Left lung (tissue), 10 donors: ENCODE results near the gene GDF11. TPM values are rescaled to one million over a fixed set of nuclear protein-coding genes. Genes with fewer than 3 reads are reported as not detected.

ENCODE experiments used
- ATAC-seq: fragments of 200-7000 bp; cut with Tn5 transposase; one replicate; pipeline ENCODE4 v1.9.1; 2020; ENCODE audit warnings: moderate library complexity
- DNase-seq, 4 donors: peaks; one replicate each; pipeline ENCODE4 v3.0.0-alpha.2; 2013 to 2020
- H3K27ac ChIP-seq, 2 donors: fragments of 200-600 bp; sonication (generic) in 1 of 2; one replicate each; pipeline versions ENCODE4 v1.5.0 to v1.8.0; 2020 to 2021
- H3K27me3 ChIP-seq, 2 donors: fragments of 200-600 bp; sonication (generic) in 1 of 2; one replicate each; pipeline versions ENCODE4 v1.5.0 to v1.8.0; 2020 to 2021
- H3K36me3 ChIP-seq, 2 donors: fragments of 200-600 bp; sonication (generic) in 1 of 2; one replicate each; pipeline versions ENCODE4 v1.5.0 to v1.8.0; 2020 to 2021
- H3K4me1 ChIP-seq, 2 donors: fragments of 200-600 bp; one replicate each; pipeline ENCODE4 v1.8.0; 2021
- H3K4me3 ChIP-seq, 2 donors: fragments of 200-600 bp; sonication (generic) in 1 of 2; one replicate each; pipeline versions ENCODE4 v1.5.0 to v1.8.0; 2020 to 2021; ENCODE audit warnings: mild to moderate bottlenecking in 1 of 2
- H3K9me3 ChIP-seq, 2 donors: fragments of 200-600 bp; sonication (generic) in 1 of 2; one replicate each; pipeline versions ENCODE4 v1.5.0 to v1.8.0; 2020 to 2021
- intact Hi-C, 2 donors: fragments of 100-400 bp; cut with DNase I; formaldehyde crosslinking; loops; one replicate each; pipeline versions ENCODE4 v1.11.2 to v1.14.2; 2022
- polyA plus RNA-seq, 6 donors: library from polyadenylated mRNA; unstranded; fragments of 120-200 nt; gene quantifications; one replicate each; pipeline ENCODE4 v1.2.1, GENCODE V29; 2013; ENCODE audit not compliant: insufficient read length in 6 of 6
- total RNA-seq, 2 donors: library from RNA; stranded (reverse); fragmentation: NEBNext Ultra II Directional; extraction: Animal tissue kit (Norgen Biotek cat#: 25700); gene quantifications; one replicate each; pipeline ENCODE4 v1.2.1, GENCODE V29; 2021
- TF ChIP-seq, protein P1 (sequence below), 2 donors: fragments of 200-600 bp; sonication (generic) in 1 of 2; IDR thresholded peaks; one replicate each; pipeline versions ENCODE4 v1.5.0 to v1.8.0; 2021; ENCODE audit warnings: antibody characterized with exemption in 2 of 2
- donor health status: DM: no; HTN: yes; CAD: no.
- donor health status: DM: no; HTN: no; CAD: no.

Gene GDF11
- total and polyA plus RNA-seq, 8 donors: 7.6 to 20.2 (median 16.0) TPM

DNA sequence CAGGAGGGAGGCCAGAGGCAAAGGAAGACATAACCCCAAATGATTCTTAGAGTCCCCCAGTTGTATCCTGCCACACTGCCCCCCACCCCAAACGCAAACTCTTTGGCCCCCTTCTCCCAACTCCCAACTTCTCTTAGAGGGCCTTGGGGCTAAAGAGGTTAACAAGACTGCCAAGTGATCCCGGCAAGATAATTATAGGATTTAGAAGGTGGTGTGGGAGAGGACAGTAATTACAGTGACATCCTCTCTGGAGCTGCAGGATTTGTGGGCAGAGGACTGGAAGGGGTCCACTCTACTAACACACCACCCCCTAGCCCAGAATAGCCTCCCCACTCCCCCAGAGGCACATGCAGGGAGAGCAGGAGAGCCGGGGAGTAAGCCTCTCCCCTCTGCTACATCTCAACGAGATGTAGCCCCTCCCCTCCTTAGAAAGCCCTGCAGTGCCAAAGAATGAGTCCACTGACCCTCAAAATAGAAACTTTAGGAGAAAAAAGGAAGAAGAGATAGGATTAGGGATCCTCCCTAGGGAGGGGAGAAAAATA is 5.3 kb upstream of the GDF11 start:
- H3K4me1 ChIP-seq: peaks cover 6 to 21% of the 10 kb centered on the region in 2 donors
- TF ChIP-seq, protein P1, sequence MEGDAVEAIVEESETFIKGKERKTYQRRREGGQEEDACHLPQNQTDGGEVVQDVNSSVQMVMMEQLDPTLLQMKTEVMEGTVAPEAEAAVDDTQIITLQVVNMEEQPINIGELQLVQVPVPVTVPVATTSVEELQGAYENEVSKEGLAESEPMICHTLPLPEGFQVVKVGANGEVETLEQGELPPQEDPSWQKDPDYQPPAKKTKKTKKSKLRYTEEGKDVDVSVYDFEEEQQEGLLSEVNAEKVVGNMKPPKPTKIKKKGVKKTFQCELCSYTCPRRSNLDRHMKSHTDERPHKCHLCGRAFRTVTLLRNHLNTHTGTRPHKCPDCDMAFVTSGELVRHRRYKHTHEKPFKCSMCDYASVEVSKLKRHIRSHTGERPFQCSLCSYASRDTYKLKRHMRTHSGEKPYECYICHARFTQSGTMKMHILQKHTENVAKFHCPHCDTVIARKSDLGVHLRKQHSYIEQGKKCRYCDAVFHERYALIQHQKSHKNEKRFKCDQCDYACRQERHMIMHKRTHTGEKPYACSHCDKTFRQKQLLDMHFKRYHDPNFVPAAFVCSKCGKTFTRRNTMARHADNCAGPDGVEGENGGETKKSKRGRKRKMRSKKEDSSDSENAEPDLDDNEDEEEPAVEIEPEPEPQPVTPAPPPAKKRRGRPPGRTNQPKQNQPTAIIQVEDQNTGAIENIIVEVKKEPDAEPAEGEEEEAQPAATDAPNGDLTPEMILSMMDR (IDR thresholded peaks at IDR 0.05): peak in 1 of 2 donors; percentile 36
- intact Hi-C loops: no loop called here
- peaks cover 0 to 12% of the 10 kb centered on the region in 2 donors for H3K27me3 ChIP-seq
- no peaks in the 10 kb centered on the region for H3K36me3 ChIP-seq
- ATAC-seq (peak; percentile 13), DNase-seq (peak in 1 of 4 donors; percentile 59)
- H3K9me3 ChIP-seq: no peaks in the 10 kb centered on the region
- peak overlapping the region in 1 of 2 donors; percentile 47 for H3K4me3 ChIP-seq
- peak overlapping the region; percentile 82 to 88 for H3K27ac ChIP-seq

GRCh38 chr12:55738123-55739024 is 4.5 kb upstream of the GDF11 start:
- H3K36me3 ChIP-seq: no peaks in the 10 kb centered on the region
- peak; percentile 86 to 93 (median 90) for DNase-seq
- H3K9me3 ChIP-seq: no peaks in the 10 kb centered on the region
- intact Hi-C loops: no loop called here
- peak overlapping the region; percentile 82 to 88 for H3K27ac ChIP-seq
- TF ChIP-seq, protein P1 (IDR thresholded peaks at IDR 0.05): peak; percentile 78 to 91
- H3K4me1 ChIP-seq: peaks cover 6 to 22% of the 10 kb centered on the region in 2 donors
- peak; percentile 83 for ATAC-seq
- peak overlapping the region; percentile 47 to 48 for H3K4me3 ChIP-seq
- H3K27me3 ChIP-seq: peaks cover 0 to 15% of the 10 kb centered on the region in 2 donors

DNA sequence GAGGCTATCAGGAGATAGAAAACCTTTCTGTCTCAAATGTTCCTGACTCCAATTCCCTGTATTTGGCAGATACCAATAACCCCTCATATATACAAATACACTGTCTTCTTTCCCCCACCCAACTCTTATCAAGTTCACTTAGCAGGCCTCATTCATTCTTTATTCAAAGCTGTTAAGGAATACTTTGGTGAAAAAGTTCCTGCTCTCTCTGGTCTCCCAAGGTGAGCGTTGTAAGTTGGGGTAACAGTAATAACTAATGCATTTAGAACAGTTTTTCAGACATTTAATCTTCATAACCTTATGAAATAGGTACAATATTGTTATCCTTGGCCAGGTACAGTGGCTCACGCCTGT is 3.9 kb upstream of the GDF11 start:
- intact Hi-C loops: no loop called here
- no peak for ATAC-seq

DNA sequence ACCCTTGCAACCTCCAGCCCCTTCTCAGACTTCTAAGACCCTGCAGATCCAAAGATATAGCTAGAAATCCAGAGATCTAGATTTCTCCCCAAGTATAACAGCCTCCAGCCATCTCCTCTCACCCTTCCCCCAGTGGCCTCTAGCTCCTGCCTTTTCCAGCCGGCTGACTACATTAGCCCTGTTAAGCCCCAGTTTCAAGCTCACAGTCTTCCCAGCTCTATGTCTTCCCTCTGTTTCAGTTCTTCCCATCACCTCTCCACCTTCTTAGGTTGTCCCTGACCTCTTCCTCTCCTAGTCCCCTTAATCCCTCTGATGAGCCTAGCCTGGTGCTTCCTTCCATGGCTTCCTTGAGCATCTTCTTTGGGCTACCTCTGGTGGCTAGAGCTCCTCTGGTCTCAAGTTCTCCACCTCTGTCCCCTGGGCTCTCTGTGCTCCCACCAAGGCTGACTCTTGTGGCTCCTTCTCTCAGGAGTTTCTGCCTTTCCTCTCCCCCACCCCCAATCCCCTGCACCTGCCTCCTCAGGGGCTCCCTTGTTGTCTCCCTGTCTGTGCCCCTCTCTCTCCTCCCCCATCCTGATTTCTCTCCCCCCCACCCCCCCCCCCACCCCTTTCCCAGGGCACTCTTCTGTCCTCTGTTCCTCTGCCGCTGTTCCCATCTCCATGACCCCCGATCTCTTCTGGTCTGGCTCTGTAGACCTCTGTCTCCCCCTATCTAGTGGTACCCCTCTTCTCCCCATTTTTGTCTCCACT is 816 bp upstream of the GDF11 start:
- DNase-seq (peak in 1 of 4 donors; percentile 60), ATAC-seq (no peak)
- TF ChIP-seq, protein P1 (IDR thresholded peaks at IDR 0.05): no peak
- Histone ChIP-seq H3K27ac (peak overlapping the region in 1 of 2 donors; percentile 26), H3K9me3 (no peaks in the 10 kb centered on the region), H3K4me3 (peak overlapping the region in 1 of 2 donors; percentile 50), H3K27me3 (peaks cover 0 to 29% of the 10 kb centered on the region in 2 donors), H3K4me1 (peaks cover 10 to 36% of the 10 kb centered on the region in 2 donors), H3K36me3 (no peaks in the 10 kb centered on the region)
- intact Hi-C loops: loop anchor here in 1 of 2 donors (5.0 to 10.0 kb wide), 2 partner anchors 63 to 195 kb away; no protein-coding TSS in a partner anchor

More for the DNA sequence above, 3.9 kb upstream of the GDF11 start:
- TF ChIP-seq, protein P1 (IDR thresholded peaks at IDR 0.05): peak in 1 of 2 donors; percentile 4
- Histone ChIP-seq H3K9me3 (no peaks in the 10 kb centered on the region), H3K27ac (peak overlapping the region in 1 of 2 donors; percentile 82), H3K36me3 (no peaks in the 10 kb centered on the region), H3K4me1 (peaks cover 8 to 28% of the 10 kb centered on the region in 2 donors), H3K27me3 (peaks cover 0 to 21% of the 10 kb centered on the region in 2 donors), H3K4me3 (peak overlapping the region in 1 of 2 donors; percentile 48)
- DNase-seq: no peak
